EH (cell line): ENCODE results near the gene ARFIP1.
A peak's percentile ranks its signal among the peaks of the same experiment; 100 is the strongest.
"Not testable (repeated sequence)": the region's sequence is repeated elsewhere in the genome, so short reads cannot be mapped to it uniquely, and the experiment has no call there.

Experiments used
- DNase-seq: peaks from one replicate; pipeline ENCODE4 v3.0.0-alpha.2; 2015; ENCODE audit warnings: low read depth

The ARFIP1 gene

DNA sequence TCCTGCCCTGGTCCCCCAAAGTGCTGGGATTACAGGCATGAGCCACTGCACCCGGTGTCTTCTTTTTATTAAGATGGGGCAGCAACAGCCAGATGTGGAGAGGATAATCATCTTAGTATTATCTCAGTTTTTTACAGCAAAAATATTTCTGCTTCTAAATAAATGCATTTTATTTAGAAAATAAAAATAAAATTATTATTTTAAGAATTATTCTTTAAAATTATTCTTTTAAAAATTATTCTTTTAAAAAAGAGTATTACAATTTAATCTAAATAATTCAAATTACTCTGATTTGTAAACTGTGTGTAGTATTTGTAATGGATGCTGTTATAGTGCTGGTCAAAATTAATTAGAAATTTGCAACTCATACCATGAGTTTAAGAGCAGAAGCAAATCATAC, 67.6 kb downstream of the ARFIP1 start:
- DNase-seq = no peak

DNA sequence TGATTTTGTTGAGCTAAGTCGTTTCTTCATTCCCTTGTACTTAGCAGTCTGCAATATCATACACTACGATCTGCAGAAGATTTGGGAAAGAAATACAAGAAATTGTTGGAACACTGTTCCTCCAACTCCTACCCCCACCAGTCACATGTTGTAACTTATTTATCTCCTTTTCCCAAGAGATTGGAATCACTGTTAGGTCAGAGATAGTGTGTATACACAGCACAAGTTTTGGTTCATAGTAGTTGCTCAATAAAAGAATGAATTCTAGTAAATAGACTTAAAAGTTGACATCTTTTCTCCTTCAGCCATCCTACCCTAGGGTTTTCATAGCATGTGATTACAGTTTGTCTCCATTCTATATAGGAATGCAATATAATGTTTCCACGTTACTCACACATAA, 68.8 kb downstream of the ARFIP1 start:
- no peak for DNase-seq

DNA sequence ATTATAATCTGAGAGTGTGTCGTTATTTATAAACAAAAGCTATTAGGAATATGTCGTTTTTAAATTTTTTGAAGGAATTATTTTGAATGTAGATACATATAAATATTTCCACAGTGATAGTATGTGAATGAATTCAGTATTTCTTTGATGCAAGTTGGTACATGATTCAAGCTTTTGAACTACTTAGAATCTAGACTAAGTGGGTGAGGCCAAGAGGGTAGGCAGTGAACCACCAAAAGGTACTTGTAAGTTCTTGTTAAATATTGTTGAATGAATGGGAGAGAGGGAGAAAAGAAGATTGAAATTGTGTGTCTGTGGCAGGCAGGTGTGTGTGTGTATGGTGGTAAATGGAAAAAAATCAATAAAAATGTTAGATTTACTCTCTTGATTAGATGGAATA, 69.6 kb downstream of the ARFIP1 start:
- DNase-seq = no peak

DNA sequence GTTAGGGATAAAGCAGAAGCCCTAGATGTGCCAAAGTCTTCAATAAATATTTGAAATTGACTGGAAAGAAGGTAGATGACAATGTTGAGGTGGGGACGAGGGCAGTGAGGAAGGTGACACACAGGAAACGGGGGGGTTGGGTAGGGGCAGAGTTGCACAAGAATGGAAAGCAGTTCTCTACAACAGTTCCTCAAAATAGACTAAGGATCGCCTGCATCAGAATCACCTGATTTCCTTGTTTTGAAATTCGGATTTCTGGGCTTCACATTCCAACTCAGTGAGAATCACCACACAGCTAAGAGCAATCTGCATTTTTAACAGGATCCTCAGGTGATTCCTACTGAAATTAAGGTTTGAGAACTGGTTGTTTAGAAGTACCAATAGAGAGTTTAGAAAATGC, 70.6 kb downstream of the ARFIP1 start:
- peak; percentile 35 for DNase-seq

DNA sequence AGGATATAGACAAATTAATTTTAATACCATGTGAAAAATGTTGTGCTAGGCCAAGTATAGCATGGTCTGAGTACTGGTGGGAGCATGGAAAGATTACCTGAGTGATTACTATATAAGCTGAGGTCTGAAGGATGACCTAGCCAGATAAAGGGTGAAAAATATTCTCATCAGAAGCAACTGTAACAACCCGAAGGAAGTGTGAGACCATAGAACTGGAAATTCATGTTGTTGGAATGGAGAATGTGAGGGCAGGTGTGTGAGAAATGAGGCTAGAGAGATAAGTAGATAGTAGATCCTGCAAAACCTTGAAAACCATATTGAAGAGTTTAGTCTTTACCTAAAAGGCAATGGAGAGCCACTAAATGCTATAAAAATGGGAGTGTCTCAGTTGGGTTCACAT, 71.5 kb downstream of the ARFIP1 start:
- DNase-seq = no peak

DNA sequence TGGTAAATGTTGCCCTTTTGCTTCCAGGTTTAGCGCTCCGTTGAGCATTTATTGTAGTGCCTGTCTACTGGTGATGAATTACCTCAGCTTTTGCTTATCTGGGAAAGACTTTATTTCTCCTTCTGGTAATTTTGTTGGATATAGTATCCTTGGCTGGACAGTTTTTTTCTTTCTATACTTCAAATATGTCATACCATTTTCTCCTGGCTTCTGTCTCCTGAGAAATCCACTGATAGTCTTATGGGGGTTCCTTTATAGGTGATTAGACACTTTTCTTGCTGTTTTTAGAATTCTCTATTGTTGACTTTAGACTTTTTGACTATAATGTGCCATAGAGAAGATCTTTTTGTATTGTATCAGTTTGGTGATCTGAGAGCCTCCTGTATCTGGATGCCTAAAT, 73.5 kb downstream of the ARFIP1 start:
- no peak for DNase-seq

DNA sequence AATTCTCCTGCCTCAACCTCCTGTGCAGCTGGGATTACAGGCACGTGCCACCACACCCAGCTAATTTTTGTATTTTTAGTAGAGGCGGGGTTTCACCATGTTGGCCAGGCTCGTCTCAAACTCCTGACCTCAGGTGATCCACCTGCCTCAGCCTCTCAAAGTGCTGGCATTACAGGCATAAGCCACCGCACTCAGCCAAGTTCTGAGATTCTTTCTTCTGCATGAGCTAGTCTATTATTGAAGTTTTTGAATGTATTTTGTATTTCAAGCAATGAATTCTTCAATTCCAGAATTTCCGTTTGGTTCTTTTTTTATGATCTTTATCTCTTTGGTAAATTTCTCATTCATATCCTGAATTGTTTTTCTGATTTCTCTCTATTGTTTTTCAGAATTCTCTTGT, 74.3 kb downstream of the ARFIP1 start:
- not testable (repeated sequence) for DNase-seq

DNA sequence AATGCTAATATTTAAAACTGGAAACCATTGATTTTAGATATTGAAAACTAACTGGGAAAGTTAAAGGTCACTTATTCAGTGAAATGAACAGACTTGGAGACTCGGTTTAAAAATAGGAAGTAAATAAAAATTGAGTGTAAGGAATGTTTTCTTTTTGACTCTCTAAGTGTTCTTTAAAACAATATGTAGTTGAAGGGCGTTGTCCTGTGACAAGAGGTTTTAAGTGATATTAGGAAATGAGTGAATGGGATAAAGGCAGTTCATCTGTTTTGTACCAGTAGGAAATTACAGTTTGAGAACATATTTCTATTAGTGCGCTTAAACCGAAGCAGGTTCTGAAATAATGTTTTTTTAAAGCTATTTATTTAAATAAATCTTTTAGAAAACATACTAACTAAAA, 77.2 kb downstream of the ARFIP1 start:
- no peak for DNase-seq

DNA sequence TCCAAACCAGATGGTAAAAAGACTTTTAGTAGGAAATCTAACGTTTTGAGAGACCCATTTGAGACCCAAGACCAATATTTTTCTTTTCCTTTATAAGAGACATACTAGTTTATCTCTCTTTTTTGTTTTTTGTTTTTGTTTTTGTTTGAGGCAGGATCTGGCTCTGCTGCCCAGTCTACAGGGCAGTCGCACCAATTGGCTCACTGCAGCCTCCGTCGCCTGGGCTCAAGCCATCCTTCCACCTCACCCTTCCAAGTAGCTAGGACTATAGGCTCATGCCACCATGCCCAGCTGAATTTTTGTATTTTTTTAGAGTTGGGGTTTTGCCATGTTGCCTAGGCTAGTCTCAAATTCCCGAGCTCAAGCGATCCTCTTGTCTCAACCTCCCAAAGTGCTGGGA, 79.2 kb downstream of the ARFIP1 start:
- no peak for DNase-seq

DNA sequence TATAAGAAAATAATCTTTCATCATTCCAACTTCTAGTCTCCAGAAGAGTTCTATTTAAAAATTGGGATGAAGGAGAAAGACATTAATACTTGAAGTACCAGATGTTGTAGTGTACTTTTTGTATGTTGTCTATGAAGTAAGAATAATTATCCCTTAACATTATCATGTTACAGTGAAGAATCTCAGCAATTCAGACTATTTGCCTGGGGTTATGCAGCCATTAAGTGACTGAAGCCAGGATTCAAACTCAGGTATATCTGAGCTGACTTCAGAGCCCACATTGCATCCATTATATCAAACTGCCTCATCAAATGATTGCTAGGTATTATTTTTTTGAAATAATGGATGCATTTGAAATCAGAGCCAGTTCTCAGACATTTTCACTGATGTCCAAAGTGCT, 80.3 kb downstream of the ARFIP1 start:
- peak; percentile 36 for DNase-seq

DNA sequence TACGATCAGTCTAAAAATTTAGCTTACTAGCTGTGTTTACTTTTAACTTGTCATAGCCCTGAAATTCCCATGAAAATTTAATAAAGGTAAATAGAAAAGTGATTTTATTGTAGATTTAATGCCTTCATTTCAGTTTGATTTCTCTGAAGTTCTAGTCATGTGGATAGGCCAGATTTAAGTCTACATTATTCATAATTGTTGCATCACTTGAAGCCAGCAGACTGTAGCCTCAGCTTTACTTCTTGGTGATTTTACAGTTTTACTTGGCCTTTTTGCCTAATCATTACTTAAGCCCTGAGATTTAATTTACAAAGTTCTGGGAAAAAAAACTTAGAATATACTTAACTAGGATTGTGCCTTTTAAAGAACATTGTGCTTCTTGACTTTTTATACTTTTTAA, 82.9 kb downstream of the ARFIP1 start:
- DNase-seq = no peak

DNA sequence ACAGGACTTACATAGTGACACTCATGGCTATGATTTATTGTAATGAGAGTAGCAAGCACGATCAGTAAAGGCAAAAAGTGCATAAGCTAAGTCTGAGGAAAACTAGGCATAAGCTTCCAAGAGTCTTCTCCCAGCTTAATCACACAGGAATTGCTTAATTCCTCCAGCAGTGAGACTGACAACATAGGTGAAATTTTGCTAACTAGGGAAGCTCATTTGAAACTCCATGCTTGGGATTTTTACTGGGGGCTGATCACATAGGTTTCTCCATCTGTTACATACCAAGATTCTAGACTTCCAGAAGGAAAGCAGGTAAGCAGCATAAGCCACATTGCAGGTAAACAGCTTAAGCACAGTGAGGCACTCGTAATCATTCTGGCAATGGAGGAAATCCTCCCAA, 84.6 kb downstream of the ARFIP1 start:
- no peak for DNase-seq

DNA sequence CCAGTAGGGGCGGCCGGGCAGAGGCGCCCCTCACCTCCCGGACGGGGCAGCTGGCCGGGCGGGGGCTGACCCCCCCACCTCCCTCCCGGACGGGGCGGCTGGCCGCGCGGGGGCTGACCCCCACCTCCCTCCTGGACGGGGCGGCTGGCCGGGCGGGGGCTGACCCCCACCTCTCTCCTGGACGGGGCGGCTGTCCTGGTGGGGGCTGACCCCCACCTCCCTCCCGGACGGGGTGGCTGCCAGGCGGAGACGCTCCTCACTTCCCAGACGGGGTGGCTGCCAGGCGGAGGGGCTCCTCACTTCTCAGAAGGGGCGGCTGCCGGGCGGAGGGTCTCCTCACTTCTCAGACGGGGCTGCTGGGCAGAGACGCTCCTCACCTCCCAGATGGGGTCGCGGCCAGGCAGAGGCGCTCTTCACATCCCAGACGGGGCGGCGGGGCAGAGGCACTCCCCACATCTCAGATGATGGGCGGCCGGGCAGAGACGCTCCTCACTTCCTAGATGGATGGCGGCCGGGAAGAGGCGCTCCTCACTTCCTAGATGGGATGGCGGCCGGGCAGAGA, 86.8 kb downstream of the ARFIP1 start:
- DNase-seq = not testable (repeated sequence)

DNA sequence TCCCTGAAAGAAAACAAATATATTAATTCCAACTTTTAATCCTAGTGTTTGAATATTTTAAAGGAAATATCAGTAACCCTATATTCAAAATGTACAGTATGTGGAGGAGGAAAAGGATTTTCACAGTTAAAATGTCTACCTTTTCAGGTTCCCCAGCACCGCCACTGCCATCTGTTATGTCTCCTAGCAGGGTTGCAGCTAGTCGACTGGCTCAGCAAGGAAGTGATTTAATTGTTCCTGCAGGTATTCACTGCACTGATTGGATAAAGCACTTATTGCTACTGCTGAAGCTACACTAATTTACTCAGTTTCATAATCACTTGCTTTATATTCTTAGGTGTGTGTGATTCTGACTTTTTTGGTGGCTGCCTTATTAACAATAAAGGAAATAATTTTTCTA, 90.9 kb downstream of the ARFIP1 start:
- DNase-seq = no peak

DNA sequence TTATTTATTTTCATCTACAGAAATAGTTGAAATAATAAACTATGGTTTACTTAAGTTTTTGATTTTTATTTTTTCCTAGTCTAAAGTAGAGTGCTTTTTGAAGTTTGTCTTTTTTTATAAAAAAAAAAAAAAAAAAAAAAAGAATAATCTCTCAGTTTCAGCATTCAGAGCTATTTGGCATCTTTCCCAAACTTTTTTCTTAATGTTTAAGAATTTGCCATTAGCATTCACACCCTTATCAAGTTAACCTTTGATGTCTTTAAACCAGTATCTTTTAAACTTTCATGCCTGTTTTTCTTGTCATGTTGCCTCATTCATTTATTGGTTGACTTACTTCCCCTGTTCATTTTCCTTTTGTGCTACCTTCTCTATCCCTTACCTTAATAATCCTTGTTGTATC, 95.5 kb downstream of the ARFIP1 start:
- no peak for DNase-seq

DNA sequence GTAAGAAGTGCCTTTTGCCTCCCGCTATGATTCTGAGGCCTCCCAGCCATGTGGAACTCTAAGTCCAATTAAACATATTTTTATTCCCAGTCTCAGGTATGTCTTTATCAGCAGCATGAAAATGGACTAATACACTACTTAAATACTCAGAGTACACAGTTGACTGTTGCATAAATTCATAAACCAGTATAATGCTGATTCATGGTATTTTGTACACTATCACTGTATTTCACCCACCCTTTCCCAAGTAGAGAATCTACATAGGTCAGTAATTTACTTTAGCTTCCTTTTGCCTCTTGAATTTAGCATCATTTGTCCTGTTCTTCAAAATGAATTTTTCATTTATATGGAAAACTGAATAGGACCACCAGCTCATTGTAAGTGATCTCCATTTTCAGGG, 98.1 kb downstream of the ARFIP1 start:
- DNase-seq = no peak

DNA sequence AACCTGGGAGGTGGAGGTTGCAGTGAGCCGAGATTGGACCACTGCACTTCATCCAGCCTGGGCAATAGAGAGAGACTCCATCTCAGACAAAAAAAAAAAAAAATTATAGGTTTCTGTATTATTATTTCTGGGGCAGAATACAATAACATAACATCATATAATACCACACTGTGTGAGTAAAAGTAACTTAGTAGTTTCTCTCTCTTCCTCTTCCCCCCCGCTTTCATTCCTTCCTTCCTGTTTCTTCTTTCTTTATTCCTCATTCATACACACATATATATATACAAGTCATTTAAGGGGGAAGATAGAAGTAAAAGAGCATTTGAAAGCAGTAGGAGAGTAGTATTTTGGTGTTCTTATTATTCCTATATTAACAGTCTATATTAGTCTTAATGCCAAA, 100.5 kb downstream of the ARFIP1 start:
- no peak for DNase-seq

DNA sequence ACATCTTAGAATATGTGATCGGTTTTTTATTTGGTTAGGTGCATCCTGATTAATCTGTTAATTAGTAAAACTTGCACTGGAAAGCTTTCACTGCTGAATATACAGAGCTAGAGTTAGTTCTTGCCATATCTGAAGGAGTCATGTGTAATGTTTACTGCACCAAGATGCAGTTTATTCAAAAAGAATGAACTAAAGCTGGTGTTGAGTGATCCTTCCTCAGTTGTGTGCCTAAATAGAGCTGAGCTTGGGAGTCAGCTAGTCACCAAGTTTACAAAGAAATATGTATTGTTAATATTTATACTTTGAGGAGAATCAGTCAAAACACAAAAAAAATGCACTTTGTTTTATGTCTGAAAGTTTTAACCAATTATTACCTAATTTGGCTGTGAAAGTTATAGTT, 102.2 kb downstream of the ARFIP1 start:
- no peak for DNase-seq

DNA sequence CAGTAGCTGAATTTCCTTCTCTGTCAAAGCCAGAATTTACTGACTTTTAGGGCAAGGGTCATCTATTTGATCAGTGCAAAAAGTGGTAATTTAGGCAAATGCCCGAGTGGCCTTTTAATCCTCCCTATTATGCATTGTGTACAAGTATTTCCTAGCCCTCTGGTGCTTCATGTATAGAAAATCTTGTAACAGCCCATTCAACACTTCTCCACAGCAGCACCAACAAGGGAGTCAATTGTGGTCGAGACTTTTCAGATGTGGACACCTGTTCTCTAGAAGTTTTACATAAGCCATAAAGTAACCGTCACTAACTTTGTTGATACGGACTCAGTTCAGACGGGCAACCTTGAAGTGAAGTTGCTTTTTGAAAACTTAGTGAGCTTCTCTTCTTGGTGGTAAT, 105.4 kb downstream of the ARFIP1 start:
- no peak for DNase-seq

DNA sequence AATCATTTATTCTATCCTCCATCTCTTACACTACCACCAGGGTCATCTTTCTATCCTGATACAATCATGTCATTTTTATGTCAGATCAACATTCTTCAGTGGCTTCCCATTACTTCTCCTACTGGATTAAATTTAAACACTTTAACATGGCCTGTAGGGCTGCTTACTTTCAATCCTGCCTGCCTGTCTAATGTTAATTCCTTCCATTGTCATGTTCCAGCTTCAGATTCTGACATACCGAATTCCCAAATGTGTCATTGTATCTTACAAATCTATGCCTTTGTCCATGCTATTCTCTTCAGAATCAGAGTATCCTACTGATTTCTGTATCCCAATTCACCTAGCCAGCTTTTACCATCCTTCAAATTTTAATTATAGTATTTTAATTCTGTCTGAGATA, 106.4 kb downstream of the ARFIP1 start:
- DNase-seq = no peak

DNA sequence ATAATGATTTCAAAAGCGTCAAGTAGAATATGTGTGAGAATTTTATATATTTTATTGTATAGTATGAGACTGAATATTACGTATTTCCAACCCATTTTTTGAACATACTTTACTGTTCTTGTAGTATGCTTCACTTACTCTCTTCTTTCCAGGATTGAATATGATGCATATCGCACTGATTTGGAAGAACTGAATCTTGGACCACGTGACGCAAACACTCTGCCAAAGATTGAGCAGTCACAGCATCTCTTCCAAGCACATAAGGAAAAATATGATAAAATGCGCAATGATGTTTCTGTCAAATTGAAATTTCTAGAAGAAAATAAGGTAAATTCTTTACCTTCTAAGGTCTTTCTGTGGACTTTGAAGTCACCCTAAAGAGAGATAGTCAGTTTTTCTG, 108.2 kb downstream of the ARFIP1 start:
- no peak for DNase-seq

DNA sequence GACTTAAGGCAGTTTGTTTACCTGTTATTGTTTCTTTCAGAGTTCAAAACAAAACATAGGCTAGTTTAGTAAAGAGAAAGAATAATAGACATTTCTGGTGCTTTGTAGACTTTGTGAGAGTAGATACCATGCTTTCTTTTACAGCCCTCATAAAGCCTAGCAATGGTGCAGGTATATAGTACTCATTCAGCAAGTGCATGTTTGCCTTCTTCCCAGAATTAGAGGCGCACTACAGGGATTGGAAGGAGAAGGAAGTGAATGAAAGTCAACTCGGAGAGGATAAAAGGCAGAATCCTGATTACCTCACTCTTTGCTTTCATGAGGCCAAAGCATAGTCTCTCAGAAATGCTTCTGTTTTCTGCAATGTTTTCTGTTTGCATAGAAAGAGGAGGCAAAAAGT, 113.2 kb downstream of the ARFIP1 start:
- no peak for DNase-seq

DNA sequence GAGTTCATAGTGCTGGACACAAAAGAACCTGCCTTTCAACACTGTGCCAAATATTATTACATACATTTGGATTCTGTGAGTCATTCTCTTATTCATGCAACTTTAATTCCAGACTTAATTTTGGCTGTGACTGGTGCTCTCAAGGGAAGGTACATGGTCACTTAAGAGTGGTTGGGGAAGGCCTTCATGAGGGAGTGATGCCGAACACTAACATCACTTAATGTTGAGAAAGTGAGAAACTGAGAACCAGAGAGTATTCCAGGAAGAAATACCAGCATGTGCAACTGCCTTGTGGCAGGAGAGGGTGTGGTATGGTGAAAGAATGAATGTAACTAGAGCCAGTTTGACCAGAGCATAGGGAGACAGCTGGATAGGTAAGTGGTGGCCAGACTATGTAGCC, 114.9 kb downstream of the ARFIP1 start:
- DNase-seq = peak; percentile 55

DNA sequence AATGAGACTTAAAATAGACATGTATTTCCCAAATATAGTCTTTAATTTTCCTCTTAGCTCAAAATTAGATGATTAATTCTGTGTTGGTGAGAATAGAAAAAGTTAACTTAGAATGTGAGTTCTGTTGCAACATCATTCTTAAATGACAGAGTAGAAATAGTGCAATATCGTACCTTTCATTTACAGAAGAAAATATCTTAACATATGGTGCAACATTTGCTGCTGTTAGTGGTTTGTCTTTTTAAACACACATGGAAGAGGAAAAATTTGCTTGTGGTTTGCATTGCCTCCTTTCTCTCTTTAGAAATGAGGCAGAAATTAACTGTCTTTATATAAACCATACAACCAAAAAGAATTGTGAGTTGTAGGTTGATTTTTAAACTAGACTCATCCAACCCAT, 117.1 kb downstream of the ARFIP1 start:
- DNase-seq = peak; percentile 1

DNA sequence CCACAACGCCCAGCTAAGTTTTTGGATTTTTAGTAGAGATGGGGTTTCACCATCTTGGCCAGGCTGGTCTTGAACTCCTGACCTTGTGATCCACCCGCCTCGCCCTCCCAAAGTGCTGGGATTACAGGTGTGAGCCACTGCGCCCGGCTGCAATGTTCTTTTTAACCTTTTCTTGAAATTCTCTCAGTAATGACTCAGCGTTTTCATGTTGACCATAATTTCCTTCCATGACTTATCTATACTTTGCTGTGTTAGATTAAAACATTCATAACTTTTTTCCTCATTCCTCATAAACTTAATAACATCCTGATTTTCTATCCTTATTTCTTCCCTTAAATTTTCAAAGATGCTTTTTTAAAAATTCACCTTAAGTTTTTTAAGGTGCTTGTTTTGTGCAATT, 118.4 kb downstream of the ARFIP1 start:
- not testable (repeated sequence) for DNase-seq
